Glutamatergic neuron (in vitro differentiated cells): Measurements from ENCODE around the gene ATP2A2. TPM values are rescaled to one million over a fixed set of nuclear protein-coding genes. Genes with fewer than 3 reads are reported as not detected.
A peak's percentile ranks its signal among the peaks of the same experiment; 100 is the strongest.

ENCODE experiments used
- DNase-seq: peaks from one replicate; pipeline ENCODE4 v3.0.0; 2022
- H3K27ac Mint-ChIP-seq: one replicate; pipeline ENCODE4 v1.8.0; 2020; ENCODE audit warnings: mild to moderate bottlenecking, mixed read lengths, inconsistent platforms; ENCODE audit not compliant: unreplicated experiment
- H3K27me3 Mint-ChIP-seq: one replicate; pipeline ENCODE4 v1.8.0; 2020; ENCODE audit warnings: mild to moderate bottlenecking, moderate library complexity, mixed read lengths, inconsistent platforms; ENCODE audit not compliant: unreplicated experiment
- H3K36me3 Mint-ChIP-seq: one replicate; pipeline ENCODE4 v1.8.0; 2020; ENCODE audit warnings: mild to moderate bottlenecking, mixed read lengths, inconsistent platforms; ENCODE audit not compliant: unreplicated experiment
- H3K4me1 Mint-ChIP-seq: one replicate; pipeline ENCODE4 v1.8.0; 2020; ENCODE audit warnings: mild to moderate bottlenecking, low read depth, mixed read lengths, inconsistent platforms; ENCODE audit not compliant: unreplicated experiment
- H3K4me3 Mint-ChIP-seq: one replicate; pipeline ENCODE4 v1.8.0; 2020; ENCODE audit warnings: mild to moderate bottlenecking, mixed read lengths, inconsistent platforms; ENCODE audit not compliant: unreplicated experiment
- H3K9me3 Mint-ChIP-seq: one replicate; pipeline ENCODE4 v1.8.0; 2020; ENCODE audit warnings: mild to moderate bottlenecking, moderate library complexity, mixed read lengths, inconsistent platforms; ENCODE audit not compliant: unreplicated experiment
- long read RNA-seq: library from polyadenylated mRNA; unstranded; transcript quantifications from one replicate; pipeline ENCODE4 v2.0.0, GENCODE V29; 2020; ENCODE audit not compliant: unreplicated experiment
- total RNA-seq: library from RNA; stranded (reverse); fragmentation: NEBNext Ultra II Directional; extraction: Animal tissue kit (Norgen Biotek cat#: 25700); gene quantifications from one replicate; pipeline ENCODE4 v1.2.1, GENCODE V29; 2021; ENCODE audit not compliant: unreplicated experiment
- TF ChIP-seq, protein P1 (sequence below): fragments of 200-600 bp; sonication (generic); IDR thresholded peaks from one replicate; pipeline ENCODE4 v1.5.0; 2021; ENCODE audit not compliant: partially characterized antibody, unreplicated experiment

ATP2A2 gene
- 269 TPM for total RNA-seq
- long read RNA-seq, partial matches to known transcripts = 1 of 2 reads
- long read RNA-seq, other reads (novel, unspliced or antisense) = 1 of 2 reads

DNA sequence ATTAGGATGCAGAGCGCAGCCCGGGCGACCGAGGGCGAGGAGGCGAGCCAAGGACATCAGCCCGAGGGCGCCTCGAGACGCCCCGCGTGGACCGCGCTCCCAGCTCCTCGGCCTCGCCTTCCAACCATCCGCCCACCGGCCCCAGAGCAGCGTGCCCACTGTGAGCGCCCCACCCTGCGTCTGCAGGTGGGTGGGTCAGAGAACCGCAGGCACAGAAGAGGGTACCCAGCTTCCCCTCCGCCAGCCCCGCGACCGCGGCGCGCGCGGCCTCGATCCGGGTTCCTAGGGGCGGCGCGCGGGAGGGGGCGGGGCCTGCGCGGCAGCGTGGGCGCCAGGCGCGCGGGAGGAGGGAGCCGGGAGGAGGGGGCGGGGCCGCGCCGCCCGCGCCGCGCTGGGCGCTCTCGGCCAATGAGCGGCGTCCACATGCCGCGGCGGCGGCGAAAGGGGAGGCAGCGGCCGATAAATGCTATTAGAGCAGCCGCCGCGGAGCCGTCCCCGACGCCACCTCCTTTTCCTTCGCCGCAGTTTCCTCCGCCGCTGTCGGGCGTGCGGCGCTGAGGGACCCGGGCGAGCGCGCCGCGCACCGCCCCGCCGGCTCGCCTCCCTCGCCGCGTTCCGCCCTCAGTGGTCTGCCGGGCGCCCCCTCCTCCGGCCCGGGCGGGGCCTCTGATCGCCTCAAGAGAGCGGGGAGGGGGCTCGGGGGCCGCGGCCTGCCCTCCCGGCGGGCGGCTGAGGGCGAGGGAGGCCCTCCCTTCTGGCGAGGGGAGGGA, at the start of gene ATP2A2:
Gene ATP2A2 (plus strand): TSS at position 469 of the 770 bp plus-strand sequence. CDS start 543 bp downstream, outside the sequence.
- TF ChIP-seq, protein P1, sequence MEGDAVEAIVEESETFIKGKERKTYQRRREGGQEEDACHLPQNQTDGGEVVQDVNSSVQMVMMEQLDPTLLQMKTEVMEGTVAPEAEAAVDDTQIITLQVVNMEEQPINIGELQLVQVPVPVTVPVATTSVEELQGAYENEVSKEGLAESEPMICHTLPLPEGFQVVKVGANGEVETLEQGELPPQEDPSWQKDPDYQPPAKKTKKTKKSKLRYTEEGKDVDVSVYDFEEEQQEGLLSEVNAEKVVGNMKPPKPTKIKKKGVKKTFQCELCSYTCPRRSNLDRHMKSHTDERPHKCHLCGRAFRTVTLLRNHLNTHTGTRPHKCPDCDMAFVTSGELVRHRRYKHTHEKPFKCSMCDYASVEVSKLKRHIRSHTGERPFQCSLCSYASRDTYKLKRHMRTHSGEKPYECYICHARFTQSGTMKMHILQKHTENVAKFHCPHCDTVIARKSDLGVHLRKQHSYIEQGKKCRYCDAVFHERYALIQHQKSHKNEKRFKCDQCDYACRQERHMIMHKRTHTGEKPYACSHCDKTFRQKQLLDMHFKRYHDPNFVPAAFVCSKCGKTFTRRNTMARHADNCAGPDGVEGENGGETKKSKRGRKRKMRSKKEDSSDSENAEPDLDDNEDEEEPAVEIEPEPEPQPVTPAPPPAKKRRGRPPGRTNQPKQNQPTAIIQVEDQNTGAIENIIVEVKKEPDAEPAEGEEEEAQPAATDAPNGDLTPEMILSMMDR = no peak
- peak; percentile 89 for DNase-seq
- H3K9me3 Mint-ChIP-seq = peaks cover 13% of the 10 kb centered on the region
- peak within 1 kb of the TSS; percentile 99 for H3K27ac Mint-ChIP-seq
- peak within 1 kb of the TSS; percentile 97 for H3K4me3 Mint-ChIP-seq
- no peaks in the 10 kb centered on the region for H3K36me3 Mint-ChIP-seq
- H3K27me3 Mint-ChIP-seq = peaks cover 9% of the 10 kb centered on the region
- peaks cover 28% of the 10 kb centered on the region for H3K4me1 Mint-ChIP-seq

DNA sequence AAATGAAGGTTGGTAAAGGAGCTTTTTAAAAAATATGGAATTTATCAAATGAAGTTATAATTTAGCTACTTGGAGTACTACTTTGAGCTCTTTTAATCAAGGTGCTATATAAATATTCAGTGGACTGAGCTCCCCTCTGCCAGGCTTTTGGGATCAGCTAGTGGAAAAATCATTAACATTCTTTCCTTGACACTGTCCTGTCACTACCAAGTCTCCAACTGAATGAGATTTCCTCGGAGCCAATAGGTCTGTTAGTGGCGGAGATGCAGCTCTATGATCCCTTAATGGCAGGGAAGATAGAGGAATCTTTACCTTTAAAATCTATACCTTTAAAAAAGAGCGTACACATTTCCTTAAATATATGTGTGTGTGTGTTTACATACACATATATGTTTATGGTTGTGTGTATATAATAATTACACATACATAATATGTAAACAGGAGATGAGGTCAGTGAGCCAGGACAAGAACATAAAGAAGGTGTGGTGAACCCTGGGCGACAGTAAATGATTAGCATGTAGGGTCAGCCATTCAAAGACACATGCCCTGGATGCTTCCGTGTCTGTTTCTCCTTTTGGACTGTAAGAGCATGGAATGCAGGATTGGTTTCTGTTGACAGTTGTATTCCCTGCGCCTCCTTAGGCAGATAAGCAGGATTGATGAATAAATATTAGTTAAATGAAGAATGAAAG, 47.7 kb upstream of the ATP2A2 start:
- peaks cover 3% of the 10 kb centered on the region for H3K4me1 Mint-ChIP-seq
- TF ChIP-seq, protein P1 = no peak
- H3K27me3 Mint-ChIP-seq = peaks cover 2% of the 10 kb centered on the region
- no peaks in the 10 kb centered on the region for H3K36me3 Mint-ChIP-seq
- DNase-seq = no peak
- no peak overlapping the region for H3K4me3 Mint-ChIP-seq
- H3K9me3 Mint-ChIP-seq = peaks cover 2% of the 10 kb centered on the region
- no peak overlapping the region for H3K27ac Mint-ChIP-seq

DNA sequence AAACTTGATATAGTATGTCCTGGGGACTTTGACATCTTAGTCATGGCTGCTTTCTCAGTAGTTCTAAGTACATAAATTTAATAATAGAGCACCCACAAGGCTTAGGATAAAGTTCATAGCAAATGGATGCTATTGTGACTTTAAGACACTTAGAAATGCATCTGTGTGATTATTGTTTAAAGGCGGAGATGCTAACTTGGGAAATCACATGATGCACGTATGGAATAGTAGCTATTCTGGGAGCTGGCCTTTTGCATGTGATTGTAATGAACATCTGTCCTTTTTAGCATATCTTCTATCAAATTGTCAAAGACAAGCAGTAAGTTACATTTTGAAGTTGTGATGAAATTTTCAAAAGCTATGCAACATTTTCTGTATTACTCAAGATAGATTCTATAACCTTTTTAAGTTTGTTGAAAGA, 46.7 kb upstream of the ATP2A2 start:
- H3K4me1 Mint-ChIP-seq = peaks cover 3% of the 10 kb centered on the region
- peaks cover 2% of the 10 kb centered on the region for H3K27me3 Mint-ChIP-seq
- TF ChIP-seq, protein P1 = no peak

DNA sequence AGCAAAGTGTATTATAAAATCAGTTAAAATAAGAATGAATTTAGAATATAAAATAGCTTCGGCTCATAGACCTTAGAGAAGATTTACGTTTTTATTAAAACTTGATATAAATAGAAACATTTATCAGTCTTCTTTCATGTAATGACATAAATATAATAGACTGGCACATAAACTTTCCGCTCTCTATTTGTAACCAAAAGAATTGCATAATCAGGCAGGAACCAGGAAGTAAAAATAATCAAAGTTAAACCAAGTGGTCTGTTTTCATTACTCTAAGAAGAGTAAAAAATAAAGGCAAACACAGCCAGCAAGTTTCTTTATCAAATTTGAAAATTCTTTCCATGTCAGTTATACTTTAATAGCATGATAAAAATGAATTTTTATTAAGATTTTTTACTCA, 46.3 kb upstream of the ATP2A2 start:
- Mint-ChIP-seq H3K4me3 (no peak overlapping the region), H3K36me3 (no peaks in the 10 kb centered on the region), H3K27me3 (peaks cover 2% of the 10 kb centered on the region), H3K4me1 (peaks cover 3% of the 10 kb centered on the region), H3K9me3 (peaks cover 2% of the 10 kb centered on the region), H3K27ac (no peak overlapping the region)
- TF ChIP-seq, protein P1 = no peak
- no peak for DNase-seq

More for the DNA sequence above, 46.7 kb upstream of the ATP2A2 start:
- no peak overlapping the region for H3K4me3 Mint-ChIP-seq
- DNase-seq = no peak
- no peak overlapping the region for H3K27ac Mint-ChIP-seq
- peaks cover 2% of the 10 kb centered on the region for H3K9me3 Mint-ChIP-seq
- H3K36me3 Mint-ChIP-seq = no peaks in the 10 kb centered on the region
